Testis (tissue), 2 donors: ENCODE measurements around the gene WDR38.

Experiments
- POLR2A ChIP-seq: fragments of 450-650 bp; IDR thresholded peaks from one replicate; pipeline ENCODE4 v1.6.1; 2017; ENCODE audit warnings: antibody characterized with exemption, mild to moderate bottlenecking, moderate library complexity
- TF ChIP-seq, protein P1 (sequence below), 3 experiments: fragments of 450-650 bp in 2 of 3; fragments of 200-600 bp in 1 of 3; sonication (generic) in 1 of 3; IDR thresholded peaks; one replicate each; pipeline ENCODE4 v1.5.1; 2016 to 2019; ENCODE audit warnings: antibody characterized with exemption in 3 of 3, mild to moderate bottlenecking in 2 of 3, moderate library complexity in 1 of 3

DNA sequence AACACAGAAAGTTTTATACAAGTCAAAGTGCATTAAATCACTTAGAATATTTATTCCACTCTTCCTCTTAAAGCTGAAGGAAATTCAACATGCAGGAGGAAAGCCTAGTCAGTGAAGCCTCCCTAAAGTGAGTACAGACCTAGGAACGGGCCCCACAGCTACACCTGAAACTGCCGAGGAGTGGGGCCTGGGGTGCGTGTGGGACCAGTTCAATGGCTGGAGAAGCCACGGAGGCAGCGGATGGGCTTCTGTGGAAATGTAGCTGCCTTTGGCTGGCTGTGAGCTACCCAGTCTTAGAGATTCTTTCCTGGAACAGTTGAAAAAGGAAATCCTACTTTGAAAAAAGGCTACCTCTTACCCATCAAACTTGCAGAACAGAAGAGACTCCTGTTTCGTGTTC, 25.3 kb downstream of the WDR38 start:
- TF ChIP-seq, protein P1, sequence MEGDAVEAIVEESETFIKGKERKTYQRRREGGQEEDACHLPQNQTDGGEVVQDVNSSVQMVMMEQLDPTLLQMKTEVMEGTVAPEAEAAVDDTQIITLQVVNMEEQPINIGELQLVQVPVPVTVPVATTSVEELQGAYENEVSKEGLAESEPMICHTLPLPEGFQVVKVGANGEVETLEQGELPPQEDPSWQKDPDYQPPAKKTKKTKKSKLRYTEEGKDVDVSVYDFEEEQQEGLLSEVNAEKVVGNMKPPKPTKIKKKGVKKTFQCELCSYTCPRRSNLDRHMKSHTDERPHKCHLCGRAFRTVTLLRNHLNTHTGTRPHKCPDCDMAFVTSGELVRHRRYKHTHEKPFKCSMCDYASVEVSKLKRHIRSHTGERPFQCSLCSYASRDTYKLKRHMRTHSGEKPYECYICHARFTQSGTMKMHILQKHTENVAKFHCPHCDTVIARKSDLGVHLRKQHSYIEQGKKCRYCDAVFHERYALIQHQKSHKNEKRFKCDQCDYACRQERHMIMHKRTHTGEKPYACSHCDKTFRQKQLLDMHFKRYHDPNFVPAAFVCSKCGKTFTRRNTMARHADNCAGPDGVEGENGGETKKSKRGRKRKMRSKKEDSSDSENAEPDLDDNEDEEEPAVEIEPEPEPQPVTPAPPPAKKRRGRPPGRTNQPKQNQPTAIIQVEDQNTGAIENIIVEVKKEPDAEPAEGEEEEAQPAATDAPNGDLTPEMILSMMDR (IDR thresholded peaks at IDR 0.05) = no peak
- no peak for TF ChIP-seq POLR2A
